ENCODE data around the gene RNF5. TPM values are rescaled to one million over a fixed set of nuclear protein-coding genes. Genes with fewer than 3 reads are reported as not detected.

Gene RNF5
- total and polyA plus RNA-seq, 9 of the 15 experiments (the other 6 are each of a cell fraction or from before 2014, with no cell fraction given) = 62.2 to 245 (median 129) TPM

- TF ChIP-seq FOXO4 (CRISPR knock-in tag; IDR thresholded peaks at IDR 0.05) = no peak
- TF ChIP-seq ZBED1 (IDR thresholded peaks at IDR 0.05) = peak; percentile 5; the same call in 1 of the 2 replicates
- TF ChIP-seq ZNF609 (CRISPR knock-in tag; IDR thresholded peaks at IDR 0.05; ENCODE audit: borderline replicate concordance) = no peak
- no peak for TF ChIP-seq NEUROD1 (IDR thresholded peaks at IDR 0.05; ENCODE audit: borderline replicate concordance, low read depth, low read length, partially characterized antibody)
- no peak for TF ChIP-seq ZNF224 (CRISPR knock-in tag; IDR thresholded peaks at IDR 0.05)
- no peak for TF ChIP-seq MEIS2 (IDR thresholded peaks at IDR 0.05; ENCODE audit: partially characterized antibody)
- peak in 1 of 2 experiments; percentile 60; a peak in 2 of 4 replicates for TF ChIP-seq SRF (CRISPR knock-in tag; IDR thresholded peaks at IDR 0.05)
- TF ChIP-seq FOXP1 (CRISPR knock-in tag; IDR thresholded peaks at IDR 0.05) = 0 out of 2 replicates have a peak, but pooled peaks have one; percentile 42
- no peak for TF ChIP-seq ARHGAP35 (IDR thresholded peaks at IDR 0.05; ENCODE audit: partially characterized antibody)
- TF ChIP-seq ZBTB26 (CRISPR knock-in tag; IDR thresholded peaks at IDR 0.05) = 0 out of 2 replicates have a peak, but pooled peaks have one; percentile 77
- peak; percentile 35; the same call in 1 of the 2 replicates for TF ChIP-seq AFF4 (CRISPR knock-in tag; IDR thresholded peaks at IDR 0.05)
- TF ChIP-seq ZNF639 (CRISPR knock-in tag; conservative IDR thresholded peaks at IDR 0.05 in 1 of 2, IDR thresholded peaks at IDR 0.05 in 1 of 2) = peak in 1 of 2 experiments; percentile 64; a peak in 1 of 4 replicates
- TF ChIP-seq DDX20 (tag; IDR thresholded peaks at IDR 0.05; ENCODE audit: low read depth) = no peak
Observed at GRCh38 chr6:32177183-32177787, 920 bp upstream of the RNF5 start (continued).

All from K562 (cell line).